SK-N-SH (cell line): Measurements from ENCODE around the gene STX2.
"Not testable (repeated sequence)": the region's sequence is repeated elsewhere in the genome, so short reads cannot be mapped to it uniquely, and the experiment has no call there.

Experiments used
- CTCF ChIP-seq: fragments of 200-600 bp; sonication (generic); IDR thresholded peaks from 2 replicates; pipeline ENCODE4 v1.6.1; 2017; ENCODE audit warnings: antibody characterized with exemption, mild to moderate bottlenecking, moderate library complexity
- EP300 ChIP-seq, 2 experiments: IDR thresholded peaks; 2 replicates each; pipeline versions ENCODE4 v1.4.0 to v1.6.1; 2012; ENCODE audit warnings: borderline replicate concordance in 1 of 2, low read depth in 1 of 2, low read length in 1 of 2
- FOXJ3 ChIP-seq: sonication (generic); formaldehyde crosslinking; IDR thresholded peaks from 2 replicates; pipeline ENCODE4 v1.5.1; 2020; ENCODE audit warnings: mild to moderate bottlenecking, missing genetic modification reagents
- GATA2 ChIP-seq: sonication (generic); formaldehyde crosslinking; IDR thresholded peaks from 2 replicates; pipeline ENCODE4 v1.5.0; 2020; ENCODE audit warnings: mild to moderate bottlenecking, missing genetic modification reagents
- JUND ChIP-seq: IDR thresholded peaks from 2 replicates; pipeline ENCODE4 v1.4.0; 2012
- POLR2AphosphoS5 ChIP-seq: IDR thresholded peaks from 2 replicates; pipeline ENCODE4 v1.6.1; 2012; ENCODE audit warnings: low read depth, low read length
- RAD21 ChIP-seq: IDR thresholded peaks from 2 replicates; pipeline ENCODE4 v1.6.1; 2012; ENCODE audit warnings: mild to moderate bottlenecking, low read length
- SIN3A ChIP-seq: IDR thresholded peaks from 2 replicates; pipeline ENCODE4 v1.6.1; 2012; ENCODE audit warnings: low read depth, mild to moderate bottlenecking, low read length, moderate library complexity, borderline replicate concordance
- TAF1 ChIP-seq: IDR thresholded peaks from 2 replicates; pipeline ENCODE4 v1.6.1; 2012; ENCODE audit warnings: low read depth, mild to moderate bottlenecking, low read length, moderate library complexity, borderline replicate concordance
- ZBTB33 ChIP-seq: IDR thresholded peaks from 2 replicates; pipeline ENCODE4 v1.4.0; 2012; ENCODE audit warnings: low read depth, borderline replicate concordance

GRCh38 chr12:130887190-130887589, 48.1 kb upstream of the STX2 start:
- not testable (repeated sequence) for TF ChIP-seq GATA2 (CRISPR knock-in tag); ZBTB33; CTCF; POLR2AphosphoS5; RAD21; JUND; FOXJ3; EP300 (IDR thresholded peaks at IDR 0.05; ENCODE audit: borderline replicate concordance in 1 of 2, low read depth in 1 of 2, low read length in 1 of 2); TAF1; SIN3A
